Thyroid gland (tissue), 4 donors: Measurements from ENCODE around the gene CD1B.

ENCODE experiments used
- CTCF ChIP-seq, 6 experiments: fragments of 200-600 bp in 3 of 6; fragments of 450-650 bp in 3 of 6; sonication (generic) in 3 of 6; IDR thresholded peaks; one replicate each; pipeline ENCODE4 v1.5.1; 2016 to 2019; ENCODE audit warnings: antibody characterized with exemption in 6 of 6, mild to moderate bottlenecking in 2 of 6, inconsistent platforms in 1 of 6, moderate library complexity in 1 of 6
- POLR2A ChIP-seq, 2 donors: fragments of 450-650 bp; IDR thresholded peaks; one replicate each; pipeline ENCODE4 v1.6.1; 2017; ENCODE audit warnings: antibody characterized with exemption in 2 of 2, mild to moderate bottlenecking in 2 of 2, moderate library complexity in 1 of 2

GRCh38 chr1:158374860-158375259 is 43.5 kb upstream of the CD1B start:
- TF ChIP-seq CTCF (IDR thresholded peaks at IDR 0.05) (no peak), POLR2A (IDR thresholded peaks at IDR 0.05) (no peak)
